Smooth muscle cell of the brain vasculature (primary cell): ENCODE data around the gene TUBB4B.
A peak's percentile ranks its signal among the peaks of the same experiment; 100 is the strongest.

Source experiments
- DNase-seq: peaks from one replicate; pipeline ENCODE4 v3.0.0-alpha.2; 2012; ENCODE audit warnings: low read depth, low spot score

The TUBB4B gene

DNA sequence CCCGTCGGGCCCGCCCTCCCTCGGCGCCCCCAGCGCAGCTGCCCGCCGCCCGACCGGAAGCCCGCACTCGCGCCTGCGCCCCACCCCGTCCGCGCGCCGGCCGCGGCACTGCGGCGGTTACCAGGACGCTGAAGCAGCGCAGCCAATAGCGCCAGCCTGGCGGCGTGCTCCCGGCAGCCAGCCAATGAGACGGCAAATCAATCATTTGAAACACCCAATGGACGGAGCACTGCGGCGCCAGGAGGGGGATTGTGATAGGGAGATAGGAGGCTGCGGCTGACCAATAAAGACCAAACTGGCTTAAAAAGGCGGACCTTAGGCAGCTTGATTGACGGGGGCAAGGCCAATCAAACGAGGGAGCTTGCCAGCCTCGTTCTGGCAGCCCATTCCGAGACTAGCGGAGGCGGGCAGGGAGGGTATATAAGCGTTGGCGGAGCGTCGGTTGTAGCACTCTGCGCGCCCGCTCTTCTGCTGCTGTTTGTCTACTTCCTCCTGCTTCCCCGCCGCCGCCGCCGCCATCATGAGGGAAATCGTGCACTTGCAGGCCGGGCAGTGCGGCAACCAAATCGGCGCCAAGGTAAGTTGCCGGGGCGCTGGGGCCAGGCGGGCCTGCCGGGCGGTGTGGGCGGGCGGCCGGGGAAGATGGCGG lies at the start of gene TUBB4B:
TUBB4B (plus strand) TSS at position 447 of the 649 bp plus-strand sequence; CDS start at position 521, 74 bp downstream.
- DNase-seq, result peak; percentile 100

DNA sequence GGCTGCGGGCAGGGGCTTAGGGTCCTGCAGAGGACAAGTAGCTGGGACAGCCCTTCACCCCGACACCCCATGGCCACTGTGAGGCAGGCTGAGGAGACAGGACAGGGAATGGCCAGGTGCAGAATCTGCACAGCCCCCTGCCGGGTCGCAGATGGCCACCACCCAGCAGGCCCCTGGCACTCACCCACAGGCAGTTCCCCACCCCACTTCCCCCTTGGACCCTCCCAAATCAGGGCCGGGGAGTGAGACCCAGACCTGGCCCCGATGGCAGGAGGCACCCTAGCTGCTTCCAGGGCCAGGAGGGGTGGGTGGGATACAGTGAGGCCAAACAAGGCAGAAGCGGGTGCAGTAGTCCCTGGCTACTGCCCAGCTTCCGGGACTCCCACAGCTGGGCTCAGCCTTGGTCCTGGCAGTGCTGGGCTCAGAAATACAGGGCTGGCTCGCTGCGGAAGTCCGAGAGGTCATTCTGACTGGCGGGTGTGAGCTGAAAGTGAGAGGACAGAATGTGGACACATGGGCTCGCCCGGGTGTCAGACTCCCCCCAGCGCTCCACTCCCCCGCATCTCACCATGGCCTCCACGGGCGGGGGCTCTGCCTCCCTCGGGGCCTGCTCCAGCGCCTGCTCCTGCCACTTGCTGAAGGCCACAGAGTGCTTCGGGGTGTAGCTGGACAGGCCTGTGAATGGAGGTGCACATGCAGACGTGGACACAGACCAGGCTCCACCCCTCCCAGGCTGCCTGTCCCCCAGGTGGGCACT lies 49.2 kb upstream of the TUBB4B start:
- DNase-seq, result no peak

DNA sequence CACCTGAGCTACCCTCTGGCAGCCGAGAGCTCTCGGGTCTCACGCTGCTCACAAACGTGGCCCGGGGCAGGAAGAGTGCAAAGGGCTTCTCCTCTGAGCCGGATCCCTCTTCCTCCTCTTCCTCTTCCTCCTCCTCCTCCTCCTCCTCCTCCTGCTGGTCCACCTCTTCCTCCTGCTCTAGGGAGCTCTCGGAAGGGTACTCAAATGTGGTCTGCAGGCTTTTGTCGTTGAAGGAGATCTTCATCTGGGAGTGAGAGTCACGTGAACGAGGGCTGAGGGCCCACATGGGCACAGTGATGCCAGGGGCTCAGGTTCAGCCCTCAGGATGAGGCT lies 48.7 kb upstream of the TUBB4B start:
- DNase-seq, result no peak

DNA sequence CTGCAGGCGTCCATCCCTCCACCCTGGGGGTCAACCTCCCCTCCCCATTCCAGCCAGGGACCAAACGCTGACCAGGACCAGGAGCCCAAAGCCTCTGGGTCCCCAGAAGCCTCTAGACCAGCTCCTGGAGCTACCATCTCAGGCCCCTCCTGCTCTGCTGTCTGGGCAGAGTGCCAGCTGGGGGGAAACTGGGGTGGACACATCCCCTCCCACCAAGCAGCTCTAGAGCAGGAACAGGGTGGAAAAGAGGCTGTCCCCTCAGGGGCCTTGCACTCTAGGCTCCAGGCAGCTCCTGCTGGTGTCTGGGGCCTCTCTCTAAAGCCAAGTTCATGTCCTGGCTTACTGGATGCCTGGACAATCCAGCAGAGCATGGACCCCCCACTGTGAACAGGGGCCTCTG lies 48.2 kb upstream of the TUBB4B start:
- no peak for DNase-seq

DNA sequence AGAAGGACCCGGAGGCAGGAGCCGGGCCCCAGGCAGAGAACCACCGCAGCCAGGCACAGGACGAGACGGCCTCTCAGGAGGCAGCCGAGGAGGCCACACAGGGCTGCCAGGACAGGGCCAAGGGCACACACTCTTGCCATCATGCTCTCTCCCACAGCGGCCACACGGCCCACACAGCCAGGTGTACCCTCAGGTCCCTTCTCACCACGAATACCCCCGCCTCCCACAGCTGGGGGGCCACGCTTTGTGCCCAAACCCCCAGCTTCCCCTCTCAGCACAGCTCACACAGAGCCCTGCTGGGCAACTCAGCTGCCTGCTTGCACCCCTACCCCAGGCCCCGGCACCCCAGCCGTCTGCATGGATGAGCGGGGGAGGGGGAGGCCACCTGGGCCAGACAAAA lies 47.3 kb upstream of the TUBB4B start:
- DNase-seq, result no peak

DNA sequence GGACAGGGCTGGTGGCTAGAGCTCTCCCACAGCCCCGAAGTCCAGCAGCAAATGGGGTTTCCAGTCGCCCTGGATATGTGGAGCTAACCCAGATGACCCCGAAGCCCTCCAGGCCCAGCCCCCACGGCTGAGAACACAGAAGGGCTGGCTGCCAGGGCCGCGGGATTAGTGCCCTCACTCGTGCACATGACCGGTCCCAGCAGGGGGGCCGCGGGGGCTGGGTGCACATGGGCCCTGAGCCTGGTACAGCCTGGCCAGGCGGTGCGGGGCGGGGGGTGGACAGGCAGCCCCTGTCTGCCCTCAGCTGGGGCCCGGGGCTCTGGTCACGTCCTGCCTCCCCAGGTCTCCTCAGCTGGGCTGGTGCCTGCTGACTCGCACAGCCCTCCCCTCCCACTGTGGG lies 46.7 kb upstream of the TUBB4B start:
- no peak for DNase-seq

DNA sequence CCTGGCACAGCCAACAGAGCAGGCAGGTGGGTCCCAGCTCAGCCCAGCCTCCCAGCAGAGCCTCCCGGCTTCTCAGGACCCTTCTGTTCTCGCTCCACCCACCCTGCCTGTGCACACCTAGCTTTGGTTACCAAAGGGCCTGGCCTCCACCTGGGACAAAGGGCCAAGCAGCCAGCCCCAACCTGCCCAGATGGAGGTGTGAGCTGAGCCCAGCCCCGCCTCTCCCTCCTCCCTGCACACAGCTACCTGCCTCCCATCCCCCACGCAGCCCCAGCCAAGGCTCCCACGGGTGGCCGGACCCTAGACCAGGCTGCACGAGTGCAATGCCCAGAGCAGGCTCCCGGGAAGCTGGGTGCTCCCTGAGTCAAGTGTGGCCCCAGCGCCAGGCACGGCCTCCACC lies 46.2 kb upstream of the TUBB4B start:
- no peak for DNase-seq

DNA sequence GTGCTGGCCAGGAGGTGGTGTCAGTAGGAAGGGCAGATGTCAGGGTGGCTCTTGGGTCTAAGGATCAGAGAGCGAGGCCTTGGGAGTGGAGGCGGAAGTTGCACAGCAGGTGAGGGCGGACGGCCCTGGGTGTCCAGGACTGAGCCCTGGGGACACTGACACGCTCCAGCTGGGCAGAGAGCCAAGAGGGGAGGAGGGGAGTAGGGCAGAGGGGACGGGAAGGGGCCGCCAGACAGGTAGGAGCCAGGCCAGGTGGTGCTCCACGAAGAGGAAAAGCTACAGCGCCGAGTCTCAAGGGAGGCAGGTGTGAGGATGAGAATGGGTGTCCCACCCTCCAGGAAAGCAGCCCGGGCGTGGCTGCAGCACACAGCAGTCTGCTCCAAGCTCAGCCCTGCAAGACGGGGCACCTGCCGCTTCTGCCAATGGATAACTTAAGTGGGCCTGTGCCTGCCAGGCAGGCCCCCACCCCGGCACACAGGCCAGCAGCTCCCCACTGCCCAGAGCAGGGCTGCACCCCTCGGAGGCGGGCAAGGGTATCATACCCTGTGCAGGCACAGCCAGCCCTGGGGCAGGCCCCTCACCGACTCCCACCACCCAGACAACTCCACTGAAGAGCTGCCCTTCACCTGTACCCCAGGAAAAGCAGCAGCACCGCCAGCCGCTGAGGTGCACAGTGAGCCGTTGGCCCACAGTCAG lies 45.4 kb upstream of the TUBB4B start:
- DNase-seq, result no peak

DNA sequence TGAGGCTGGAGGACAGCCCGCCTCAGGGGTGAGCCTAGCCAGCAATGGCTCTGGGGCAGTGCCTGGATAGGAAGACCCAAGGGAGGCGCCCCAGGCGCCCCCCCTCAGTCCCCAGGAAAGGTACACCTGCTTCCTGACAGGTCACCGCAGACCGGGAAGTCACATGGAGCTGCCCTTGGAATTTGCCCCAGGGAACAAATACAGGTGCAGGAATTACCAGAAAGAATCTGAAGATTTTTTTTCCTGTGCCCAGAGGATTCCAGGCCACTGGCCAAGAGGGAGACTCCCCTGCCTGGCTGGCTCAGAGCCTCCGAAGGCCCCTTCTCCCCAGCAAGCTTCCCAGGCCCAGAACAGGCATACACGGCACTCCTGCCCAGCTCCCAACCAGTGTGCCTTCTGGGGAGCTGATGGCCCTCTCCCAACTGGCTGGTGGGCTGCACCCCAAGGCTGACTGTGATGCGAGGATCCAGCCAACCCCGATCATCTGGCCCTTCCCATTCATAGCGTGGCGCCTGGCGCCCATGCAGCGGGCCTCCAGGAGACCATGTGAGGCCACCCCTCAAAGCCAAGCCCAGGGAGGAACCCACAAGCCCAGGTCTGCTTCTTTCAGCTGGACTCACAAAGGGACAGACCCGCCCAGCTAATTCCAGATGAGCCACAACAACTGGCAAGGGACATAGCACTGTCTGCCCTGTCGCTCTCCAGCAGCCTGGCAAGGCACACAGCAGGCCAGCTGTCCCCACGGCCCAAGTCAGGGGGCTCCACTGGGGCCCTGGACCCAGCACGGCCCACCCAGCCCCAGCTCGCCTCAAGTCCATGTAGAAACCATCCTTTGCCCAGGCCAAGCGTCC lies 42.8 kb upstream of the TUBB4B start:
- DNase-seq, result no peak

DNA sequence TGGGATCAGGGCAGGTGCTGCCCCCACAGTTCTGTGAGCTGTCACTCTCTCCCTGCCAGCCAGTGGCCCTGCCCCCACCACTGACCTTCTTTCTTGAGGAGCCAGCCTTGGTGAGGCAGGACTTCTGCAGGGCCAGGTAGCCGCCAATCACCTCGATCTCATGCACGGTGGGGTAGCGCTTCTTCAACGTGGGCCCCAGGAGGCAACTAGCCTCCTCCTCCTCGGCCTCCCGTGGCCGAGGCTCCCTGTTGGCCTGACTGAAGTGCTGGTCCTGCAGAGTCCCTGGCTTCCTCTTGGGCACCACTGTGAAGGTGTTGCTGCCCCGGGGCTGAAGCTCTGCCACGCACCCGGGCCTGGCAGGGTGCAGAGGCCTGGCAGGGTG lies 42.2 kb upstream of the TUBB4B start:
- no peak for DNase-seq

DNA sequence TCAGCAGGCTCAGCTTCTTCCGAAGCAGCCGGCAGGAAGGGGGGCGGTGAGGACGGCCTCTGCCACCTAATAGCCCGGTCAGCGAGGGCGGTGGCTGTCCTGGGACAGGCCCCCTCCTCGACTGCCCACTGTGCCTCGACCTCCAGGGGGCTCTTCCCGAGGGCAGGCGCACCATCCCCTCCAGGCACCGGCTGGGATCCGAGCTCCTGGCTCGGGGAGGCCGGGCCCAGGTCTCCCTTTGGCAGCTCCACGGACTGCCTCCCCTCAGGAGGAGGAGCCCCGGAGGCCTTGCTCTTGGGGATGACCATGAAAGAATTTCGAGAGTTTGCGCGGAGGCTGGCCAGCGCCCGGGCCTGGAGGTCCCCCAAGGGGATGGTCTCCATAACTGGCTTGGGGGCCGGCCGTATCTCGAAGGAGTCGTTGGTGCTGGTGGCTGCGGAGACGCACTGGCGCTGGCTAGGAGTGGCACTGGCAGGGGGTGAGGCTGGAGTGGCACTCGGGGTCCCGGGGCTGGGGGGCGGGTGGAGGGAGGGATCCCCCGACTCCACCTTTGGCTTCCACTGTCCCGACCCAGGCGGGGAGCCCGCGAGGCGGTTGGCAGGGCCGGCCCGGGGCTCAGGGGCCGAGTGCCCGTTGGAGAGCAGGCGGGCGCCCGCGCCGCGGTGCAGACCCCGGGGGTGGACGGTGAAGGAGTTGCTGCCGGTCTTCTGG lies 41.5 kb upstream of the TUBB4B start:
- DNase-seq, result no peak

DNA sequence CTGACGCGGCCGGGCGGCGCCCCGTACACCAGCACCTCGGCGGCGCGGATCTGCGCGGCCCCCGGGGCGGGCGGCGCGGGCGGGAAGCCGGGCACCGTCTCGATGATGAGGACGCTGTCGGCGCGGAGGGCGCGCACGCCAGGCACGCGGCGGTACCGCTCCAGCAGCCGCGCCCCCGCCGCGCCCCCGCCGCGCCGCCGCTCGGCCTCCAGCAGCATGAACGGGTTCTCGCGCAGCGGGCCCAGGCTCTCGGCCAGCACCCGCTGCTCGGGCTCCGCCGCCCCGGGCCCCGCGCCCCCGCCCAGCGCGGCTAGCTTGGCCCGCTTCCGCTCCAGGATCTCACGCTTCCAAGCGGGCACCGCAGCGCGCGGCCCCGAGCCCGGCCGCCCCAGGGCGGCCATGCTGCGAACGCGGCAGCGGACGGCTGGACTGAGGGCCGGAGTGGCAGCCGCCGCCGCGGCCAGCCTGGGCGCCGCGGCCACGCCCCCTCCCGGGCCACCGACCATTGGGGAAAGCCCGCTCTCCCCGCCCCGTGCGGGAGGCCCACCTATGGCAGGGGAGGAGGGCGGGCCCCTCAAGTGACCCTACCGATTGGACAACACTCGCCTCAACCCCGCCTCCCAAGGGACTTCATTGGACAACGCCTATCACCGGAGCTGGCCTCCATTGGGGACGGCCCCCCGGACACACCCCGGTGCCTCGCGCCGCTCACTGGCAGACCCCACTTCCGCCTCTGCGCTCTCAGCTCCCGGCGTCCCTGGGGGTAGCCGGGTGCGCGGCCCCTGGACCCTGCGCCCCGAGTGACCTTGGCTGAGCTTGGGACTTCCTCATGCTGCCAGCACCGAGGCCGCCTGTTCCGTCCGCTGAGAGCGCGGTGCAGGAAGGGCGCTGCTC lies 40.5 kb upstream of the TUBB4B start, which contains the start of gene TPRN:
TPRN (minus strand) TSS at position 431 of the 894 bp plus-strand sequence; CDS start at position 401, 30 bp downstream.
- peak; percentile 97 for DNase-seq

DNA sequence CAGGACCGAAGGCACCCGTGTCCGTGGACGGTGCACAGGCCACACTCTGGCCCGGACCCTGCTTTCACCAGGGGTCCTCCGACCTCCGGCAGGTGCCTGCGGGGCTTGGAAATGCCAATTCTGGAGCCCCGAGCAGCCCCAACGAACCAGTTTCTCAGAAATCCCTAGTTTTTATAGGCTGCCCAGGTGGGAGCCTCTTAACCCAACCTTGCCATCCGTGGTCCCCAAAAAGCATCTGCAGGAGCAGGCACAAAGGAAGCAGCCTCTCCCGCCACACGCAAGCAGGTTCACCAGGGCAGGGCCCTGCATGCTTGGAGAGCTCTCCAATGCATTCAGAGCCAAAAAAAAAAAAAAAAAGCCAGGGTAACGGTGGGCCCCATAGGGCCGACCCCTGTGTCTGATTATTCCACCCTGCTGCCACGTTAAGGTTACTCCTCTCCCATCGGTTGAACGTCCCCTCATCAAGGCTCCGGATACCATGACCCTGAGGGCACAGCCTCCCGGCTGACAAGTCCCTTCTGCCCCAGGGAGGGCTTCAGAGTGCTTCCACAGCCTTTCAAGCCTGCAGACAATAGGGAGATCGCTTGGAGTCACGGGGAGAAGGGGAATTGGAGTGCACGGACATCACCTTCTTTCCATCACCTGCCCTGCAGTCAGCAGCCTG lies 39.8 kb upstream of the TUBB4B start:
- DNase-seq, result no peak

DNA sequence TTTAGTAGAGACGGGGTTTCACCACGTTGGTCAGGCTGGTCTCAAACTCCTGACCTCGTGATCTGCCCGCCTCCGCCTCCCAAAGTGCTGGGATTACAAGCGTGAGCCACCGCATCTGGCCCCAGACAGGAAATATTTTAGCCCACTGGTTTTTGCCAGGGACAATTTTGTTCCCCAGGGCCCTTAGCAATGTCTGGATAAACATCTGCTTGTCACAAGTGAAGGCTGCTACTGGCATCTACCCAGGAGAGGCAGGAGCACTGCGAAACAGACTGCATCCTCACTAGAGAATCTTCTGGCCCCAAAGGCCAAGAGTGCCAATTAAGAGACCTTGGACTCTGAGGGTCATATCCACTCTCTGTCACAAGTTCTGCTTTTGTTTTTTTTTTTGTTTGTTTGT lies 38.1 kb upstream of the TUBB4B start:
- no peak for DNase-seq

DNA sequence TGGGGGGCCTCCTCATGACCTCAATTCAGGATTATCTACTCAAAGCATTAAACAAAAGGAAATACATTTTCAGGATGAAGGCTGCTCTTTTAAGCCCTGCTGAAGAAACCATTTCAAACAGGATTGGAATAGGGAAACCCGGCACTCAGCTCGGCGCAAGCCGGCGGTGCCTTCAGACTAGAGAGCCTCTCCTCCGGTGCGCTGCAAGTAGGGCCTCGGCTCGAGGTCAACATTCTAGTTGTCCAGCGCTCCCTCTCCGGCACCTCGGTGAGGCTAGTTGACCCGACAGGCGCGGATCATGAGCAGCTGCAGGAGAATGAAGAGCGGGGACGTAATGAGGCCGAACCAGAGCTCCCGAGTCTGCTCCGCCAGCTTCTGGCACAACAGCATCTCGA lies 36.4 kb upstream of the TUBB4B start:
- DNase-seq, result no peak

DNA sequence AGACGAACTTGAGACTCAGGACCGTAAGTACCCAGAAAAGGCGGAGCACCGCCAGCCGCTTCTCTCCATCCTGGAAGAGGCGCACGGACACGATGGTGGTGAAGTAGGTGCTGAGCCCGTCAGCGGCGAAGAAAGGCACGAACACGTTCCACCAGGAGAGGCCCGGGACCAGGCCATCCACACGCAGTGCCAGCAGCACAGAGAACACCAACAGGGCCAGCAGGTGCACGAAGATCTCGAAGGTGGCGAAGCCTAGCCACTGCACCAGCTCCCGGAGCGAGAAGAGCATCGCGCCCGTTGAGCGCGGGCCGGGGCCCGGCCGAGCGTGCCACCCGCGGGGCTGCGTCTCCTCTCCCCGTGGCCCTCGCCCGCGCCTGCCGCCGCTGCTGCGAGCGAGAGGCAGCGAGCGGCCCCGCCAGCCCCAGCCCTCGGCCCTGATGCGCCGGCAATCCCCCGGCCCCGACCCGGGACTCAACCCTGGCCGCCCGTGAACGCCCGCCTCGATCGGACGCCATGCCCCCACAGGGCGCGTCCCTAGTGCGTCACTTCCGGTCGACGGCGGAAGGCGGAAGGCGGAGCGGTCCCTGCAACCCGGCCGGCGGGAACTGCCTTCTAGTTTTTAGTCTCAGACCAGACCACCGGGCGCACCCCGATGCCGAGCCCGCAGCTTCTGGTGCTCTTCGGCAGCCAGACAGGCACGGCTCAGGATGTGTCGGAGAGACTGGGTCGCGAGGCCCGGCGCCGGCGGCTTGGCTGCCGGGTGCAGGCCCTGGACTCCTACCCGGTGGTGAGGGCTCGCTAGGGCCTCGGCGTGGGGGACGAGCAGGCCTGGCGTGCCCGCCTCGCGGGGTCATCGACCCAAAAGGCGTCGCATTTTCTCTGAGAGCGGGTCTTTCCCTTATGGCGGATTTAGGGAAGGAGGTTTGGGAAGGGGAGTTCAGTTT lies 35.7 kb upstream of the TUBB4B start, which contains the start of the genes NDOR1 and TMEM203:
NDOR1 (plus strand) TSS at position 575 of the 944 bp plus-strand sequence; CDS start at position 653, 78 bp downstream.
TMEM203 (minus strand) TSS at position 523 of the 944 bp plus-strand sequence; CDS start at position 289, 234 bp downstream.
- peak; percentile 58 for DNase-seq

DNA sequence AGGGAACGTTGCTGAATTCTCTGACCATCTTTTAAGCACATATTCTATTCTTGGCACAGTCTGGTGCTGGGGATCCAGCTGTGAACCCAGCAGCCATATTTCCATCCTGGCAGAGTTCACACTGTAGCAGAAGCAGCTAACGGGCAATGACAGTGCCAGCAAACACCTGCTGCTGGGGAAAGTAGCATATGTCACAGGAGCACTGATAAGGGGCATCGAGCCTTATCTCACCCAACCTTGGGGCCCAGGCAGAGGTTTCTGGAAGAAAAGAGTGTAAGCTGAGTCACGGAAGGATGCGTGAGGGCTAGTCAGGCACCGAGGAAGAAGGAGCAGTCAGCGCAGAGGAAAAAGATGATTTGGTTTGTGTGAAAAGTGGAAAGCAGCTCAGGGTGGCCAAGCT lies 34.5 kb upstream of the TUBB4B start:
- DNase-seq, result no peak

DNA sequence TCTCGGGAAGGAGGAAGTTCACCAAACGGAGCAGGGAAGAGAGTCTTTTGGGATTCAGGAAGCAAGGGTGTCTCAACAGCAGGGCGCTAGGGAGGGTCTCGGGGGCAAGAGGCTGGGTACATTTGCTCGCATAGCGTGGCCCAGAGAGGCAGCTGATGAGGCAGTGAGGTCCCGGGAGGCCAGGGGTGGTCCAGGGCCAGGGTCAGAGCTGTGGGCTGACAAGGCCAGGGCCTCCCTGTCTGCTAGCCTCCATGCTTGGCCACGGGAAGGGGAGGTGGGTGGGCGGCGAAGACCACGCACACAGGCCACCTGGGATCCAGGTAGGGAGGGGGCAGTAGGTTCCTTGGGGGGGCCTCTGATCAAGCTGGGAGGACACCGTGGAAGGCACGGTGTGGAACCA lies 29.6 kb upstream of the TUBB4B start:
- no peak for DNase-seq
